Retinal pigment epithelial cell (primary cell): ENCODE data around the gene NHS.

Experiments used
- DNase-seq: peaks from one replicate; pipeline ENCODE4 v3.0.0-alpha.2; 2010; ENCODE audit warnings: low read depth
- H3K4me3 ChIP-seq: 2 replicates; pipeline ENCODE4 v1.5.1; 2011; ENCODE audit warnings: mild to moderate bottlenecking, low read length, control low read depth, moderate library complexity
- CTCF ChIP-seq: conservative IDR thresholded peaks from 2 replicates; pipeline ENCODE4 v1.5.1; 2011; ENCODE audit warnings: low read depth, low read length, control low read depth, inconsistent platforms

The NHS gene

GRCh38 chrX:17549107-17549651 lies 174.2 kb downstream of the NHS start:
- TF ChIP-seq CTCF: no peak
- H3K4me3 ChIP-seq: no peak overlapping the region
- no peak for DNase-seq

GRCh38 chrX:17550011-17550410 lies 175.0 kb downstream of the NHS start:
- no peak for DNase-seq
- H3K4me3 ChIP-seq: no peak overlapping the region
- no peak for TF ChIP-seq CTCF

GRCh38 chrX:17552044-17552650 lies 177.1 kb downstream of the NHS start:
- DNase-seq: no peak
- TF ChIP-seq CTCF: no peak
- H3K4me3 ChIP-seq: no peak overlapping the region

GRCh38 chrX:17553469-17553868 lies 178.5 kb downstream of the NHS start:
- DNase-seq: peak; percentile 22
- no peak for TF ChIP-seq CTCF
- H3K4me3 ChIP-seq: no peak overlapping the region

GRCh38 chrX:17553961-17554482 lies 179.0 kb downstream of the NHS start:
- no peak overlapping the region for H3K4me3 ChIP-seq
- no peak for TF ChIP-seq CTCF
- DNase-seq: no peak

GRCh38 chrX:17554914-17555313 lies 179.9 kb downstream of the NHS start:
- no peak for DNase-seq
- no peak overlapping the region for H3K4me3 ChIP-seq
- TF ChIP-seq CTCF: no peak

- no peak overlapping the region for H3K4me3 ChIP-seq
- TF ChIP-seq CTCF: no peak
- DNase-seq: no peak
These were observed 180.8 kb downstream of the NHS start for GRCh38 chrX:17555846-17556245.
